ENCODE measurements around the gene DPH1.

DNA sequence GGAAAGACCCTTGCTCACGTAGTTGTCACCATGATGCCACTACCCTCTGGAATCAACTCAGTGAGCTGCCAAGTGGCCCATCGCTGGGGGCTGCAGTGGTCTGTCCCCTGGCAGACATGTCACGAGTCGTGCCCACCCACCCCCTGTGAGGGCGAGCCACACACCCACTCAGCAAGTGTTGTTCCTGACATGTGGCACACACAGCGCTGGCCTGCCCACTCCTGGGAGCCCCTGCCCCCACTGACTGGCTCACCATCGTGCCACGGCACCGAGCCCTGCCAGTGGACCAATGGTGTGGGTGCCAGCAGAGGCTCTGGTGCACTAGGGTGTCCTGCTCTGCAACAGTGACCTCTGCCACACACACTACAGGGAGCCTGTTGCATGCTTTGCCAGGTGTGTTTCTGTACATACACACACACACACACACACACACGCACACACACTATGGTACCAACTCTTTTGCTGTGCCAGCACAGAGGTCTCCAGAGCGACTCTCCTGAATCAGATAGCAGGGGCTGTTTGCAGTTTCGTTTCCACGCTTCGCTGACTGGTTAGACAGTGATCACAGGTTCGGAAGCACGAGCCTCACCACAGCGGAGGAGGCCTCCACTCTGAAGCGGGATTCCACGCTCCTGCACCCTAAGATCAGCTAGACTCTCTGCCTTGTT, 12.5 kb upstream of the DPH1 start:
- TF ChIP-seq, protein P1, sequence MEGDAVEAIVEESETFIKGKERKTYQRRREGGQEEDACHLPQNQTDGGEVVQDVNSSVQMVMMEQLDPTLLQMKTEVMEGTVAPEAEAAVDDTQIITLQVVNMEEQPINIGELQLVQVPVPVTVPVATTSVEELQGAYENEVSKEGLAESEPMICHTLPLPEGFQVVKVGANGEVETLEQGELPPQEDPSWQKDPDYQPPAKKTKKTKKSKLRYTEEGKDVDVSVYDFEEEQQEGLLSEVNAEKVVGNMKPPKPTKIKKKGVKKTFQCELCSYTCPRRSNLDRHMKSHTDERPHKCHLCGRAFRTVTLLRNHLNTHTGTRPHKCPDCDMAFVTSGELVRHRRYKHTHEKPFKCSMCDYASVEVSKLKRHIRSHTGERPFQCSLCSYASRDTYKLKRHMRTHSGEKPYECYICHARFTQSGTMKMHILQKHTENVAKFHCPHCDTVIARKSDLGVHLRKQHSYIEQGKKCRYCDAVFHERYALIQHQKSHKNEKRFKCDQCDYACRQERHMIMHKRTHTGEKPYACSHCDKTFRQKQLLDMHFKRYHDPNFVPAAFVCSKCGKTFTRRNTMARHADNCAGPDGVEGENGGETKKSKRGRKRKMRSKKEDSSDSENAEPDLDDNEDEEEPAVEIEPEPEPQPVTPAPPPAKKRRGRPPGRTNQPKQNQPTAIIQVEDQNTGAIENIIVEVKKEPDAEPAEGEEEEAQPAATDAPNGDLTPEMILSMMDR (conservative IDR thresholded peaks at IDR 0.05): no peak
- TF ChIP-seq ZFX (IDR thresholded peaks at IDR 0.05): no peak

Measured in C4-2B (cell line).